ENCODE results near the gene TMCC3. TPM values are rescaled to one million over a fixed set of nuclear protein-coding genes. Genes with fewer than 3 reads are reported as not detected.

The TMCC3 gene
- total RNA-seq, 1 experiment from 2014 or later = 2.2 TPM

GRCh38 chr12:94628819-94629472, 21.4 kb downstream of the TMCC3 start:
- H3K27ac Mint-ChIP-seq = no peak overlapping the region
- no peaks in the 10 kb centered on the region; the same call in 1 of the 2 replicates for H3K27me3 Mint-ChIP-seq (ENCODE audit: low read depth)
- ChIA-PET CTCF (no interaction called here), POLR2A (interaction anchor here (1.2 kb wide), 1 partner anchor 38 kb away, joined by 4 read pairs; no protein-coding TSS in a partner anchor)
- no peak for ATAC-seq
- H3K9me3 Mint-ChIP-seq = peaks cover 20% of the 10 kb centered on the region
- no peak overlapping the region for H3K4me3 Mint-ChIP-seq
- TF ChIP-seq ZNF416 (CRISPR knock-in tag; IDR thresholded peaks at IDR 0.05) = no peak
- TF ChIP-seq ELF4 (CRISPR knock-in tag; IDR thresholded peaks at IDR 0.05; ENCODE audit: low read depth) = no peak
- TF ChIP-seq NR2C2 (CRISPR knock-in tag; IDR thresholded peaks at IDR 0.05) = no peak
- no peak for TF ChIP-seq ZNF232 (CRISPR knock-in tag; IDR thresholded peaks at IDR 0.05)
- no peak for TF ChIP-seq JAZF1 (CRISPR knock-in tag; IDR thresholded peaks at IDR 0.05)
- no peak for TF ChIP-seq USF1 (CRISPR knock-in tag; IDR thresholded peaks at IDR 0.05)
- no peak for TF ChIP-seq ATF1 (CRISPR knock-in tag; IDR thresholded peaks at IDR 0.05)
- no peak for TF ChIP-seq E2F1 (CRISPR knock-in tag; IDR thresholded peaks at IDR 0.05)
- no peak for TF ChIP-seq IRF1 (CRISPR knock-in tag; IDR thresholded peaks at IDR 0.05)
- no peak for TF ChIP-seq MXD4 (CRISPR knock-in tag; IDR thresholded peaks at IDR 0.05; ENCODE audit: borderline replicate concordance)
- DNase-seq (ENCODE audit: low spot score) = no peak
- peaks cover 7% of the 10 kb centered on the region for H3K36me3 Mint-ChIP-seq
- no peaks in the 10 kb centered on the region for H3K4me1 Mint-ChIP-seq

GRCh38 chr12:94628369-94628768, 22.0 kb downstream of the TMCC3 start:
- TF ChIP-seq ATF2 (CRISPR knock-in tag; IDR thresholded peaks at IDR 0.05; ENCODE audit: borderline replicate concordance, low read depth) (no peak), ZNF512 (CRISPR knock-in tag; IDR thresholded peaks at IDR 0.05; ENCODE audit: borderline replicate concordance) (no peak), NR1H2 (CRISPR knock-in tag; IDR thresholded peaks at IDR 0.05) (no peak), GABPB1 (CRISPR knock-in tag; IDR thresholded peaks at IDR 0.05) (no peak), PRDM15 (CRISPR knock-in tag; IDR thresholded peaks at IDR 0.05) (no peak), RELA (CRISPR knock-in tag; IDR thresholded peaks at IDR 0.05; ENCODE audit: borderline replicate concordance) (no peak), ZNF263 (CRISPR knock-in tag; IDR thresholded peaks at IDR 0.05; ENCODE audit: low read depth) (no peak), E2F1 (CRISPR knock-in tag; IDR thresholded peaks at IDR 0.05) (no peak), CDX4 (CRISPR knock-in tag; IDR thresholded peaks at IDR 0.05; ENCODE audit: borderline replicate concordance) (no peak)
- no peak overlapping the region for H3K27ac Mint-ChIP-seq
- peaks cover 7% of the 10 kb centered on the region for H3K36me3 Mint-ChIP-seq
- no peaks in the 10 kb centered on the region for H3K4me1 Mint-ChIP-seq
- no peak overlapping the region for H3K4me3 Mint-ChIP-seq
- ATAC-seq (no peak), DNase-seq (ENCODE audit: low spot score) (no peak)
- POLR2A ChIA-PET = interaction anchor here (1.2 kb wide), 1 partner anchor 38 kb away, joined by 4 read pairs; no protein-coding TSS in a partner anchor
- CTCF ChIA-PET = no interaction called here
- H3K9me3 Mint-ChIP-seq = peaks cover 21% of the 10 kb centered on the region
- H3K27me3 Mint-ChIP-seq (ENCODE audit: low read depth) = no peaks in the 10 kb centered on the region; the same call in 1 of the 2 replicates
